Stimulated activated CD4-positive, alpha-beta T cell treated with anti-CD3 and anti-CD28 coated beads, Interleukin-1b, Interleukin-23, amount 100 ng/mL, for 1 hour (primary cell): ENCODE measurements around the gene RILP.

ENCODE experiments used
- DNase-seq, 2 donors: peaks; one replicate each; pipeline ENCODE4 v3.0.0-alpha.2; 2020; ENCODE audit warnings: low read depth in 2 of 2

The RILP gene

GRCh38 chr17:1604831-1605528 lies 44.7 kb downstream of the RILP start:
- no peak for DNase-seq

GRCh38 chr17:1601571-1601970 lies 48.1 kb downstream of the RILP start:
- no peak for DNase-seq

GRCh38 chr17:1598399-1599095 lies 51.1 kb downstream of the RILP start:
- no peak for DNase-seq

- no peak for DNase-seq
Measured at GRCh38 chr17:1597861-1598342, 51.8 kb downstream of the RILP start.
